ENCODE results near the gene SRY.

The SRY gene

DNA sequence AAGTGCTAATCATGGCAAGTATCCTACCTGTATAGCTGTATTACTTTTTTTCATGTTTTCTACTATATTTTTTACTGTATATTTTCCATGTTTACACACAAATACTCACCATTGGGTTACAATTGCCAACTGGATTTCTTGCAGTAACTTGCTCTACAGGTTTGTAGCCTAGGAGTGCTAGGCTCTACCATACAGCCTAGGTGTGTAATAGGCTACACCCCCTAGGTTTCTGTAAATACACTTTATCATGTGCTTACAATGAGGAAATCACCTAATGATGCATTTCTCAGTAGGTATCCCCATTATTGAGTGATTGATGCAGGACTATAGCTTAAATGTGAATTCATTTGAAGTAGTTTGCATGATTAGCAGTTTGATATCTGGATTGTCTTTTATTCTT lies 10.5 kb upstream of the SRY start:
- TF ChIP-seq, protein P1, sequence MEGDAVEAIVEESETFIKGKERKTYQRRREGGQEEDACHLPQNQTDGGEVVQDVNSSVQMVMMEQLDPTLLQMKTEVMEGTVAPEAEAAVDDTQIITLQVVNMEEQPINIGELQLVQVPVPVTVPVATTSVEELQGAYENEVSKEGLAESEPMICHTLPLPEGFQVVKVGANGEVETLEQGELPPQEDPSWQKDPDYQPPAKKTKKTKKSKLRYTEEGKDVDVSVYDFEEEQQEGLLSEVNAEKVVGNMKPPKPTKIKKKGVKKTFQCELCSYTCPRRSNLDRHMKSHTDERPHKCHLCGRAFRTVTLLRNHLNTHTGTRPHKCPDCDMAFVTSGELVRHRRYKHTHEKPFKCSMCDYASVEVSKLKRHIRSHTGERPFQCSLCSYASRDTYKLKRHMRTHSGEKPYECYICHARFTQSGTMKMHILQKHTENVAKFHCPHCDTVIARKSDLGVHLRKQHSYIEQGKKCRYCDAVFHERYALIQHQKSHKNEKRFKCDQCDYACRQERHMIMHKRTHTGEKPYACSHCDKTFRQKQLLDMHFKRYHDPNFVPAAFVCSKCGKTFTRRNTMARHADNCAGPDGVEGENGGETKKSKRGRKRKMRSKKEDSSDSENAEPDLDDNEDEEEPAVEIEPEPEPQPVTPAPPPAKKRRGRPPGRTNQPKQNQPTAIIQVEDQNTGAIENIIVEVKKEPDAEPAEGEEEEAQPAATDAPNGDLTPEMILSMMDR (conservative IDR thresholded peaks at IDR 0.05; ENCODE audit: low read depth, low read length): no peak
- no peak overlapping the region for H3K4me3 ChIP-seq (ENCODE audit: low read depth, low read length)
- DNase-seq (ENCODE audit: low read depth): no peak

DNA sequence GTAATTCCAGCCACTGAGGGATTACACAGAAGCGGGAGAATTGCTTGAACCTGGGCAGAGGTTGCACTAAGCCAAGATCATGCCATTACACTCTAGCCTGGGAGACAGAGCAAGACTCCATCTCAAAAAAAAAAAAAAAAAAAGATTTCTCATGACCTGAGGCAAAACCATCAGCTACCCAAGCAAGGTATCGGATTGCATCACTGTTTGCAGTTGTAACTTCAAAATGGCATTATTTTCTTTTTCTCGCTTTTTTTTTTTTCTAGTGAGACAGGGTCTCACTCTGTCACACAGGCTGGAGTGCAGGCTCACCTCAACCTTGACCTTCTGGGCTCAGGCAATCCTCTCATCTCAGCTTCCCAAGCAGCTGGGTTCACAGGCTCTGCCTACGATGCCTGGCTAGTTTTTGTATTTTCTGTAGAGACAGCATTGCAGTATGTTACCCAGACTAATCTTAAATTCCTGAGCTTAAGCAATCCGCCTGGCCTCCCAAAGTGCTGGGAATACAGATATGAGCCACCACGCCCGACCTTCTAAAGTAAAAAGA lies 9.6 kb upstream of the SRY start:
- H3K4me3 ChIP-seq (ENCODE audit: low read depth, low read length): no peak overlapping the region
- TF ChIP-seq, protein P1 (conservative IDR thresholded peaks at IDR 0.05; ENCODE audit: low read depth, low read length): no peak
- DNase-seq (ENCODE audit: low read depth): no peak

DNA sequence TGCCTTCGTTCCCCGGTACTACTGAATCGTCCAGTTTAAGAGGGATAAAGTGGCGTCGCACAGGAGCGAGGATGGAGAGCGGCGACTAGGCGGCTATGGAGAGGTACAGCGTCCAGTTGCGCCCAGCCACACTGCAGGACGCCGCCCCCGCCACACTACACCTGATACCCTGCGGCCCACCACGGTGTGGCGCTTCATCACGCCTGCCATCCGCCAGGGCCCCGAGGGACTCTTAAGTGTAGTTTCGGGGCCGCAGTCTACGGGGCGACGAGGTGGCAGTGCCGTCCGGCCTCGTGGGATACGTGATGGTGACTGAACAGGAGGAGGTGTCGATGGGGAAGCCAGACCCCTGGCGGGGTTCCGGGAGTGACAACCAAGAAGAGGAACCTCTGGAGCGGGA lies 2.3 kb upstream of the SRY start:
- TF ChIP-seq, protein P1 (conservative IDR thresholded peaks at IDR 0.05; ENCODE audit: low read depth, low read length): no peak
- DNase-seq (ENCODE audit: low read depth): no peak
- H3K4me3 ChIP-seq (ENCODE audit: low read depth, low read length): no peak overlapping the region

DNA sequence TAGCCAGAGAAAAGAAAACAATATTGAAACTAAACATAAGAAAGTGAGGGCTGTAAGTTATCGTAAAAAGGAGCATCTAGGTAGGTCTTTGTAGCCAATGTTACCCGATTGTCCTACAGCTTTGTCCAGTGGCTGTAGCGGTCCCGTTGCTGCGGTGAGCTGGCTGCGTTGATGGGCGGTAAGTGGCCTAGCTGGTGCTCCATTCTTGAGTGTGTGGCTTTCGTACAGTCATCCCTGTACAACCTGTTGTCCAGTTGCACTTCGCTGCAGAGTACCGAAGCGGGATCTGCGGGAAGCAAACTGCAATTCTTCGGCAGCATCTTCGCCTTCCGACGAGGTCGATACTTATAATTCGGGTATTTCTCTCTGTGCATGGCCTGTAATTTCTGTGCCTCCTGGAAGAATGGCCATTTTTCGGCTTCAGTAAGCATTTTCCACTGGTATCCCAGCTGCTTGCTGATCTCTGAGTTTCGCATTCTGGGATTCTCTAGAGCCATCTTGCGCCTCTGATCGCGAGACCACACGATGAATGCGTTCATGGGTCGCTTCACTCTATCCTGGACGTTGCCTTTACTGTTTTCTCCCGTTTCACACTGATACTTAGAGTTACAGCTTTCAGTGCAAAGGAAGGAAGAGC lies 488 bp downstream of the SRY start:
- TF ChIP-seq, protein P1 (conservative IDR thresholded peaks at IDR 0.05; ENCODE audit: low read depth, low read length): no peak
- no peak for DNase-seq (ENCODE audit: low read depth)

More for the DNA sequence above, 488 bp downstream of the SRY start:
- H3K4me3 ChIP-seq (ENCODE audit: low read depth, low read length): peak overlapping the region; percentile 36
